LNCaP clone FGC (cell line): ENCODE data around the gene TET3.
A peak's percentile ranks its signal among the peaks of the same experiment; 100 is the strongest.

Experiments used
- DNase-seq: peaks from one replicate; pipeline ENCODE4 v3.0.0-alpha.2; 2011; ENCODE audit warnings: low read depth
- H3K4me3 ChIP-seq: 2 replicates; pipeline ENCODE4 v1.5.1; 2011; ENCODE audit warnings: mild to moderate bottlenecking, low read depth, low read length, control low read depth
- TF ChIP-seq, protein P1 (sequence below): IDR thresholded peaks from 2 replicates; pipeline ENCODE4 v1.5.1; 2012; ENCODE audit warnings: mild to moderate bottlenecking; ENCODE audit not compliant: control insufficient read depth, insufficient read depth; ENCODE audit errors: extremely low read depth

TET3 gene

GRCh38 chr2:74005786-74006185 is 21.1 kb downstream of the TET3 start:
- TF ChIP-seq, protein P1, sequence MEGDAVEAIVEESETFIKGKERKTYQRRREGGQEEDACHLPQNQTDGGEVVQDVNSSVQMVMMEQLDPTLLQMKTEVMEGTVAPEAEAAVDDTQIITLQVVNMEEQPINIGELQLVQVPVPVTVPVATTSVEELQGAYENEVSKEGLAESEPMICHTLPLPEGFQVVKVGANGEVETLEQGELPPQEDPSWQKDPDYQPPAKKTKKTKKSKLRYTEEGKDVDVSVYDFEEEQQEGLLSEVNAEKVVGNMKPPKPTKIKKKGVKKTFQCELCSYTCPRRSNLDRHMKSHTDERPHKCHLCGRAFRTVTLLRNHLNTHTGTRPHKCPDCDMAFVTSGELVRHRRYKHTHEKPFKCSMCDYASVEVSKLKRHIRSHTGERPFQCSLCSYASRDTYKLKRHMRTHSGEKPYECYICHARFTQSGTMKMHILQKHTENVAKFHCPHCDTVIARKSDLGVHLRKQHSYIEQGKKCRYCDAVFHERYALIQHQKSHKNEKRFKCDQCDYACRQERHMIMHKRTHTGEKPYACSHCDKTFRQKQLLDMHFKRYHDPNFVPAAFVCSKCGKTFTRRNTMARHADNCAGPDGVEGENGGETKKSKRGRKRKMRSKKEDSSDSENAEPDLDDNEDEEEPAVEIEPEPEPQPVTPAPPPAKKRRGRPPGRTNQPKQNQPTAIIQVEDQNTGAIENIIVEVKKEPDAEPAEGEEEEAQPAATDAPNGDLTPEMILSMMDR: no peak
- no peak overlapping the region for H3K4me3 ChIP-seq
- DNase-seq: no peak

GRCh38 chr2:74006459-74006858 is 21.7 kb downstream of the TET3 start:
- no peak for DNase-seq
- no peak overlapping the region for H3K4me3 ChIP-seq
- TF ChIP-seq, protein P1: no peak

- H3K4me3 ChIP-seq: no peak overlapping the region
- DNase-seq: no peak
- TF ChIP-seq, protein P1: no peak
These were observed 22.4 kb downstream of the TET3 start for GRCh38 chr2:74007121-74007520.

DNA sequence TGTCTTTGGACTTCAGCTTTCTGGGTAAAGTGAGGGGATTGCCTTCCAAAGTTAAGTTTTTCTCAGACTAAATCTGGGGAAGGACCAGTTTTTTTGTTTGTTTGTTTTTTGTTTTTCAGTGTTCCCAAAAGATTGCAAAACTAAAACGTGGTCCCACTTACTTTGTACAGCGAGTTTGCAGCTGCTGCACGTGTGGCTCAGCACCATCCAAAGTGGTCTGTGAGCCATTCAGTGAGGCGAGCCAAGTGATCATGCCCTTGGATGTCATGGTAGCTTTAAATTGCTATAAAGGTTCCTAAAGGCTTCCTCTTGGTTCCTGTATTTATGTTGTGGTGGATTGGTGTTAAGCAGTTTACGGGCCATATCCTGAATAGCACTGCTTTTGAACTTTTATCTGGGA is 23.0 kb downstream of the TET3 start:
- H3K4me3 ChIP-seq: no peak overlapping the region
- no peak for DNase-seq
- TF ChIP-seq, protein P1: no peak

GRCh38 chr2:74008761-74009395 is 24.2 kb downstream of the TET3 start:
- no peak for DNase-seq
- no peak overlapping the region for H3K4me3 ChIP-seq
- TF ChIP-seq, protein P1: no peak

DNA sequence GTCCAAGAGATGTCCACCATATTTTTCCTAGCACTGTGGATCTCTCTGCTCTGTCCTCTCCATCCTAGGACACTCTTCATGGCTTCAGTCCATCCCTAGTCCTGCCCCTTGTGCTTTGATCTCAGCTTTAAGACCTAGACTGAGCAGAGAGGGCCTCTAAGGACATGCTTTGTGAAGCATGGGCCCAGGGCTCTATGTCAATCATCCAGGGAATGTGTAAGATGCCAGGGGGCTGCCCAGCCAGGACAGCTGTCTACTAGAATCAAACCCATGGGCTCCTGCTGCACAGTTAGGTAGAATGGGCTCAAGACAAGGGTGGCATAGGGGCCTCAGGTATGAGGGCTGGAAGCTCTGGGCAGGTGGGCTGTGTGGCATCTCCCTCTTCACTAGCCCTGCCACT is 24.9 kb downstream of the TET3 start:
- no peak for DNase-seq
- peak overlapping the region; percentile 24 for H3K4me3 ChIP-seq
- TF ChIP-seq, protein P1: no peak

DNA sequence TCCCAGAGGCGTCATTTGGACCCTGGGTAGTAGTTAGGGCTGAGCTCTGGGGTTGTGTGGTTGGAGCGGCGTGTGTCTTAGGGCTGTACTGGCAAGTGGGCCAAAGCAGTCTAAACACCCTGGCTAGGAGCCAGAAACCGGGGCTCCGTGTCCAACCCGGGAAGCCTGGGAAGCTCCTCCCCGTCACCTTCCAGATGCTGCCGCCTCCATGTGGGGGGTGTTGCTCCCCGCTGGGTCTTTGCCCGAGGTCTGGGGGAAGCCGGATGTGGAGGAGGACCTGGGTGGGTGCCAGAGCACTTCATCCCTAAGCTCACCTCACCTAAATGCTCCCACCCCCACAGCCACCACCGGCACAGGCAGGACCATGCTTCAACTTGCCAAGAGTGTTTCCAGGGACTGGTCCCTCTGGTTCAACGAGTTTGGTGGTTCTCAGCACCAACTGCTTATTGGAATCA is 25.4 kb downstream of the TET3 start:
- TF ChIP-seq, protein P1: no peak
- H3K4me3 ChIP-seq: peak overlapping the region; percentile 34
- DNase-seq: peak; percentile 88
